Lung (tissue), 12 donors: ENCODE results near the gene PLCH1. TPM values are rescaled to one million over a fixed set of nuclear protein-coding genes. Genes with fewer than 3 reads are reported as not detected.

Experiments used
- ATAC-seq: fragments of 200-7000 bp; cut with Tn5 transposase; one replicate; pipeline ENCODE4 v1.9.1; 2020; ENCODE audit warnings: moderate number of reproducible peaks; ENCODE audit not compliant: insufficient read depth, low FRiP score
- DNase-seq, 3 donors: peaks; one replicate each; pipeline ENCODE4 v3.0.0-alpha.2; 2013 to 2017
- H3K27ac ChIP-seq, 2 donors: one replicate each; pipeline ENCODE4 v1.5.1; 2013; ENCODE audit warnings: mild to moderate bottlenecking in 2 of 2, moderate library complexity in 2 of 2, control low read depth in 1 of 2, inconsistent platforms in 1 of 2, low read depth in 1 of 2, low read length in 1 of 2
- H3K27me3 ChIP-seq, 3 donors: one replicate each; pipeline ENCODE4 v1.5.1; 2013; ENCODE audit warnings: low read length in 2 of 3; ENCODE audit not compliant: control insufficient read depth in 3 of 3, insufficient read depth in 3 of 3
- H3K36me3 ChIP-seq, 4 donors: one replicate each; pipeline ENCODE4 v1.5.1; 2013; ENCODE audit warnings: low read length in 4 of 4, mild to moderate bottlenecking in 1 of 4, moderate library complexity in 1 of 4; ENCODE audit not compliant: control insufficient read depth in 4 of 4, insufficient read depth in 4 of 4
- H3K4me1 ChIP-seq, 5 donors: one replicate each; pipeline ENCODE4 v1.5.1; 2013; ENCODE audit warnings: low read length in 5 of 5, mild to moderate bottlenecking in 2 of 5, moderate library complexity in 1 of 5; ENCODE audit not compliant: control insufficient read depth in 5 of 5, insufficient read depth in 5 of 5
- H3K4me3 ChIP-seq: one replicate; pipeline ENCODE4 v1.5.1; 2013; ENCODE audit warnings: mild to moderate bottlenecking, control low read depth, moderate library complexity
- H3K9ac ChIP-seq, 2 donors: one replicate each; pipeline ENCODE4 v1.5.1; 2013; ENCODE audit warnings: low read length in 2 of 2, control low read depth in 1 of 2; ENCODE audit not compliant: insufficient read depth in 1 of 2
- H3K9me3 ChIP-seq, 4 donors: one replicate each; pipeline ENCODE4 v1.5.1; 2013; ENCODE audit warnings: low read length in 3 of 4, mild to moderate bottlenecking in 1 of 4, moderate library complexity in 1 of 4; ENCODE audit not compliant: control insufficient read depth in 4 of 4, insufficient read depth in 3 of 4
- CTCF ChIP-seq: IDR thresholded peaks from 2 replicates; pipeline ENCODE4 v1.5.1; 2012; ENCODE audit warnings: mild to moderate bottlenecking; ENCODE audit errors: control extremely low read depth, extremely low read depth
- WGBS, 2 donors: extraction: QIAGEN DNeasy Blood & Tissue Kit; methylation state at CpG; one replicate each; pipeline ENCODE4 v1.1.7; 2013; 5-methylcytosine and 5-hydroxymethylcytosine counted together
- polyA plus RNA-seq, 2 donors: library from polyadenylated mRNA; stranded (reverse); fragments of 200-250 nt; gene quantifications; one replicate each; pipeline ENCODE4 v1.2.1, GENCODE V29; 2013
- total RNA-seq, 2 donors: library from RNA; depleted of rRNA in 1 of 2; stranded (reverse); fragments of >200 nt in 1 of 2; gene quantifications; one replicate each; pipeline ENCODE4 v1.2.1, GENCODE V29; 2014 to 2021
- donor health status: control.
- donor health status: control.
- donor health status: Bipolar disorder and iron deficiency.
- donor health status: healthy.
- donor health status: DM: yes; HTN: yes; CAD: no.

The PLCH1 gene
- total and polyA plus RNA-seq, 4 donors = 2.5 to 22.8 (median 9.1) TPM

- ATAC-seq = no peak
- Histone ChIP-seq H3K27me3 (no peaks in the 10 kb centered on the region), H3K9me3 (no peaks in the 10 kb centered on the region), H3K4me3 (no peak overlapping the region), H3K36me3 (no peaks in the 10 kb centered on the region), H3K9ac (no peak overlapping the region), H3K4me1 (no peaks in the 10 kb centered on the region), H3K27ac (no peak overlapping the region)
- TF ChIP-seq CTCF = no peak
- no peak for DNase-seq
- 68 to 72% methylated on average over 3 of the region's 3 CpGs for WGBS, 2 donors
Observed at GRCh38 chr3:155682426-155683343, 62.2 kb downstream of the PLCH1 start.

DNA sequence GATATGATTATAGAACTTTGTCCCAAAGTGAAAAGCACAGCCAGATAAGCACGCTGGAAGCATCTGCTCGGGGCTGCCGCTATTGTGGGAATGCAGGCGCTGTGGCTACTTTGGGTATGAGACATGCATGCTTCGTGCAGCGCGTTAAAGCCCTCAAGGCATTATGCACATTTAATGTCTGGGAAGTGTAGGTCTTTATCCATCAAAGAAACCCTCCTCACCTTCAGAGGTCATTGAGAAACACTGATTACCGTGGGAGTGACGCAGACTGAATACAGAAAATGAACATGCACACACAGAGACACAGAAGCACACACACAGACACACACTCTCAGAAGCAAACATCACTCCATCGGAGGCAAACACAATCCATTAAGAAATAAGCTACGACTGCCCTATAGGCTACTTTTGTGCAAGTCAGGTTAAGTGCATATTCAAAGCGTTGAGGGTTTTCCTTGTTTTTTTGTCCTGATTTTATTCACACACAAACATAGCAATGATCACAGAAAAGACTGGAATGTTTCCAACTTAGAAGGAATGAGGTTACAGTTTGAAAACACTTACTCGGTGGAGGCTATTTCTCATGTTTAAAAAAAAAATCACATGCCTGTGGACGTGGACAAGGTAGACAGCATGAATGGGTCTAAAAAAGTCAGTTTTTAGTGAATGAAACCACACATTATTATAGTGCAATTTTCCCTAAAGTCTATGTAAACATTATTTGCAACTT lies 68.5 kb downstream of the PLCH1 start:
- ATAC-seq (no peak), DNase-seq (peak; percentile 38 to 48 (median 47))
- Histone ChIP-seq H3K27me3 (no peaks in the 10 kb centered on the region), H3K9me3 (no peaks in the 10 kb centered on the region), H3K36me3 (no peaks in the 10 kb centered on the region), H3K9ac (no peak overlapping the region), H3K27ac (peak overlapping the region in 1 of 2 donors; percentile 5), H3K4me3 (no peak overlapping the region), H3K4me1 (peaks cover 0 to 7% (median 0%) of the 10 kb centered on the region in 5 donors)
- WGBS, 2 donors = 40 to 76% methylated on average over 14 of the region's 14 CpGs
- TF ChIP-seq CTCF = no peak

- 89 to 100% methylated on average over 1 of the region's 1 CpG for WGBS, 2 donors
- Histone ChIP-seq H3K27ac (no peak overlapping the region), H3K27me3 (no peaks in the 10 kb centered on the region), H3K9ac (no peak overlapping the region), H3K36me3 (no peaks in the 10 kb centered on the region), H3K4me3 (no peak overlapping the region), H3K4me1 (peaks cover 0 to 7% (median 0%) of the 10 kb centered on the region in 5 donors), H3K9me3 (no peaks in the 10 kb centered on the region)
- no peak for ATAC-seq
- no peak for TF ChIP-seq CTCF
- no peak for DNase-seq
Observed at GRCh38 chr3:155675094-155675493, 69.8 kb downstream of the PLCH1 start.
